ENCODE data around the gene PKDREJ.

GRCh38 chr22:46292732-46293131, 29.6 kb upstream of the PKDREJ start:
- TF ChIP-seq EZH2 (IDR thresholded peaks at IDR 0.05; ENCODE audit: low read depth, unreplicated experiment) (no peak), CTCF (conservative IDR thresholded peaks at IDR 0.05; ENCODE audit: low read depth in 2 of 2) (no peak), POLR2AphosphoS5 (IDR thresholded peaks at IDR 0.05; ENCODE audit: low read depth) (no peak), CREB1 (CRISPR knock-in tag; IDR thresholded peaks at IDR 0.05; ENCODE audit: low read depth) (no peak), EZH2phosphoT487 (IDR thresholded peaks at IDR 0.05; ENCODE audit: unreplicated experiment) (no peak), NANOG (IDR thresholded peaks at IDR 0.05; ENCODE audit: borderline replicate concordance) (no peak), REST (IDR thresholded peaks at IDR 0.05; ENCODE audit: unreplicated experiment) (no peak), ZNF114 (CRISPR knock-in tag; IDR thresholded peaks at IDR 0.05) (no peak), STAT1 (IDR thresholded peaks at IDR 0.05; ENCODE audit: unreplicated experiment) (no peak), ETS1 (IDR thresholded peaks at IDR 0.05) (no peak), ZNF462 (CRISPR knock-in tag; IDR thresholded peaks at IDR 0.05) (no peak)

Data from GM23338 (cell line).